ENCODE measurements around the gene C1QTNF12.
"Not testable (repeated sequence)": the region's sequence is repeated elsewhere in the genome, so short reads cannot be mapped to it uniquely, and the experiment has no call there.

C1QTNF12 gene

GRCh38 chr1:1200876-1201810 lies 45.4 kb downstream of the C1QTNF12 start:
- in situ Hi-C loops (cut with HindIII; ENCODE audit: low sequenced_read_pairs): no loop called here

- in situ Hi-C loops (cut with HindIII; ENCODE audit: low sequenced_read_pairs): no loop called here
Measured at GRCh38 chr1:1199961-1200875, 46.3 kb downstream of the C1QTNF12 start.

DNA sequence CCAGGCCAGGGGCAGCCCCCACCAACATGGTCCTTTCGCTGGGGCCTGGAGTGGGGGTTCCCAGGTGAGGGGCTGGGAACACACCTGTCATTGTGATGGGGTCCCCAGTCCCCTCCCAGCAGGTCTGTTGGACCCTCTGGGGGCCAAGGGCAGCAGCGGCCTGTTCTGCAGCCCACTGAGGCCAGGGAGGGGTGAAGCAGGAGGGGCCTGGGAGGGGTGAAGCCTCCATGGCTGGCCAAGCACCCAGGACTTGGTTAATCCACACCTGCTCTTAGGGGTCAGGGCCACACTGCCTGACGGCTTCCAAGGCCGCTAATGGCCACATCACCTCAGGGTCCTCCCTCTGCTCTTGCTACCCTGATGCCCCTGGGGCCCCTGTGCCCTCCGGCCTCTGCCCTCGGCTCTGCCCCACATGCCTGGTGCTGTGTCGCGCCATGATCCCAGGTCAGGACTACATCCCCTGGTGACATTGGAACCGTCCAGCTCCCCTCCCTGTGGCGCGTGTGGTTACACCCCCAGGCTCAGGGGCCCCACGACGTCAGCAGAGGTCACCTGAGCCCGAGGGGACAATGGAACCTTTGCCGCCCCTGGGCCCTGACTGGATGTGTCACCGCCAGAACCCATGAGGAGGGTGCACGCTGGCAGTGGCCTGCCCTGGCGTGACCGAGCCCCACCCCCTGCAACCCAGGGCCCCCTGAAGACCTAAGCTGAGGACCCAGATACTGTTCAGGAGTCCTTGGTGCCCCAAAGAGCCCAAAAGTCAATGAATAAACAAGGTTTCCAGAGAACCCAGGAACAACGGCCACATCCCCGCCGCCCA lies 47.2 kb downstream of the C1QTNF12 start:
- in situ Hi-C loops (cut with HindIII; ENCODE audit: low sequenced_read_pairs): no loop called here

DNA sequence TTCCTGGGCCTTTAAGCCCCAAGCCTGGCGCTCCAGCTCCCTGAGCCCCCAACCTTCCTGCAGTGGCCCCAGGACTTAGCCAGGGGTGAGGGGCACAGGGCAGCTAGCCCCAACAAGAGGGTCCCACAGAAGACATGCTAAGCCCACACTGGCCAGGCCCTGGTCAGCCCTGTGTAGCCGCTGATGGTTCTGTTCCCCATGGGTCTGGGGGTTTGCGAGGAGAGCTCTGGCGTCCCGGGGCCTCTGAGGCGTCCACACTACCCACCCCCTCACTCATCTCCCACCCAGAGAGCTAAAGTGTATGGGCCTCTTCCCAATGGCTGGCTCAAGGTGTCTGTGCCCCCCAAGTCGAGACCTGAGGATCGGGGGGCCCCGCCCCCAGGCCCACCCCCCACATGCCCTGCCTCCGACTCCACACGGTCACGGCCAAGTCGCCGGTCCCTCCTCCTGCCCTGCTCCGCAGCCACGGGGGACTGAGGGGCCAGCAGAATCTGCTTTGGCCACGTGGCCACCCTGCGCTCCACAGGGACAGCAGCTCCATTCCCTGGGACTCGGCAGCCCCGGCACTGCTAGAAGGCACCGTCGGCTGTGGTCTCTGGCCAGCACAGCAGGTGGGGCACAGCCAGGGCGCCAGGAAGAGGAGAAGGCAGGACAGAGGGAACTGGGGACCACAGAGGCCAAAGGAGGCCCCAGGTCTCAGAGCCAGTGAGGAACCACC lies 47.9 kb downstream of the C1QTNF12 start:
- in situ Hi-C loops (cut with HindIII; ENCODE audit: low sequenced_read_pairs): no loop called here

DNA sequence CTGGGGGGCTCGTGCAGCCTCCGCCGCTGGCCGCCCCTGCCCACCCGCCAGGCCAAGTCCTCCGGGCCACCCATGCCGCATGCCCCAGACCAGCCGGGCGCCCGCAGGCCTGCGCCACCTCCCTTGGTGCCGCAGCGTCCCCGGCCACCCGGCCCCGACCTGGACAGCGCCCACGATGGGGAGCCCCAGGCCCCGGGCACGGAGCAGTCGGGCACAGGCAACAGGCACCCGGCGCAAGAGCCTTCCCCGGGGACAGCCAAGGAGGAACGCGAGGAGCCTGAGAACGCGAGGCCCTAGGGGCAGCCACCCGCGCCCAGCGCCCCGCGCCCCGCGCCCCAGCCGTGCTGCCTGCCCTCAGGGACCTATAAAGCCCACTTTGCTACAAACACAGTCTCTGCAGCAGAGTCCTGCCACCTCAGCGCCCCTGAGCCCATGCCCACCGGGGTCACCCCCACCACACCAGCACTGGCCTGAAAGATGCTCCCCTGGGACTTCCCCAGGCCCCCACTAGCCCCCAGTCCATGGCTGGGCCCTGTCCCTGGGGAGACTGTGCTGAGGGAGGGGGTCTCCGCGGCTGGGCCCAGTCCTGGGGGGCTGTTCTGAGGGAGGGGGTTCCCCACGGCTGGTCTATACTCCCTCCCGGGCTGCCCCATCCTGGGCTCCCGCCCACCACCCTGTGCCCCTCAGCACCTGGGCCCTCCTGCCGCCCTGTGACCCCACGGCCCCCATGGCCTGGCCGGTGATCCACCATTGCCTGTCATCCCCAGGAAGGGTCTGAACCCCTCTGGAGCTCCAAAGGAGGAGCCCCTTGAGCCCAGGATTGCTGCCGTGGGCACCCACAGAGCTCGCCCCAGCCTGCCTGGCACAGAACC lies 48.7 kb downstream of the C1QTNF12 start:
- in situ Hi-C loops (cut with HindIII; ENCODE audit: low sequenced_read_pairs): no loop called here

DNA sequence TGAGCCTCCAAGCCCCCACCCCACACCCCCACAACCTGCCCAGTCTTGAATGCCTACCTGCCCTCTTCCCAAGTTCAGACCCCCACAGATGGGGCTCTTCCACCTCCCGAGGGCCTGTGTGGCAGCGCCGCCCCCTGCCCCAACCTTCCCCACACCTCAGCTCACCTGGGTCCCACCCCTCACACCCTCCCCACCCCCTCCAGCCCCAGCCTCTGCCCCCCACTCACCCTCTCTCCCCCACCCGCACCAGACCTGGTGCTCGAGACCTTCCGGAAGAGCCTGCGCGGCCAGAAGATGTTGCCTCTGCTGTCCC lies 49.4 kb downstream of the C1QTNF12 start:
- in situ Hi-C loops (cut with HindIII; ENCODE audit: low sequenced_read_pairs): no loop called here

- in situ Hi-C loops (cut with HindIII; ENCODE audit: low sequenced_read_pairs): no loop called here
Measured at GRCh38 chr1:1196431-1197187, 49.9 kb downstream of the C1QTNF12 start.

DNA sequence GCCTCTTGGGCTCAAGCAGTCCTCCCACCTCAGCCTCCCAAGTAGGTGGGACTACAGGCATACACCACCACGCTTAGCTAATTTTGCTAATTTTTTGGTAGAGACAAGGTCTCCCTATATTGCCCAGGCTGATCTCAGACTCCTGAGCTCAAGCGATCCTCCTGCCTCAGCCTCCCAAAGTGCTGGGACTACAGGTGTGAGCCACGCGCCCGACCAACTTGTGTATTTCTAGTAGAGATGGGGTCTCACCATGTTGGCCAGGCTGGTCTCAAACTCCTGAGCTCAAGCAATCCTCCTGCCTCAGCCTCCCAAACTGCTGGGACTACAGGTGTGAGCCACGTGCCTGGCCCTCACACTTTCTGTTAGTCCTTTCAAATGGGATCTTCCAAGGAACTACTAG lies 50.8 kb downstream of the C1QTNF12 start:
- in situ Hi-C loops (cut with HindIII; ENCODE audit: low sequenced_read_pairs): not testable (repeated sequence)

GRCh38 chr1:1194723-1195122 lies 51.8 kb downstream of the C1QTNF12 start:
- in situ Hi-C loops (cut with HindIII; ENCODE audit: low sequenced_read_pairs): no loop called here

Data from endothelial cell of hepatic sinusoid (primary cell).